HCT116 (cell line): ENCODE measurements around the gene POLR3G. TPM values are rescaled to one million over a fixed set of nuclear protein-coding genes. Genes with fewer than 3 reads are reported as not detected.

Experiments
- ATAC-seq: fragments of 200-7000 bp; cut with Tn5 transposase; 2 replicates; pipeline ENCODE4 v1.9.1; 2020; ENCODE audit warnings: mild to moderate bottlenecking, moderate library complexity
- BruUV-seq: library from RNA; stranded (reverse); fragments of 400-500 nt; replicated peaks from 2 replicates; lab custom pipeline; 2021; lab: Mats Ljungman, UMichigan
- CTCF ChIA-PET: fragments of 300-600 bp; sonication (Branson Sonifier 250); formaldehyde crosslinking; loops from one replicate; lab custom pipeline; 2021; ENCODE audit warnings: antibody characterized with exemption; lab: Charles Lee
- POLR2A ChIA-PET: fragments of 300-600, 350-600 bp; sonication (Branson Sonifier 250); formaldehyde crosslinking; loops from one replicate; lab custom pipeline; 2021; ENCODE audit warnings: antibody characterized with exemption; lab: Charles Lee
- RAD21 ChIA-PET, 2 experiments: fragments of 300-600 bp; sonication (Branson Sonifier 250); formaldehyde crosslinking; loops; one replicate each; lab custom pipeline; 2023; ENCODE audit warnings: low total read pairs in 2 of 2; ENCODE audit not compliant: uncharacterized antibody in 2 of 2, unreplicated experiment in 2 of 2, low non-redundant PET in 1 of 2; lab: Charles Lee
- DNase-seq: peaks from one replicate; pipeline ENCODE4 v3.0.0-alpha.2; 2010; ENCODE audit warnings: low read depth, low spot score
- H2AFZ ChIP-seq: fragments of 200-600 bp; shearing (Covaris generic), sonication (generic); 2 replicates; pipeline ENCODE4 v1.6.1; 2017; ENCODE audit warnings: low read depth, mixed run types, mixed read lengths, antibody characterized with exemption, low read length; ENCODE audit not compliant: poor library complexity, severe bottlenecking
- H3K27ac ChIP-seq: 2 replicates; pipeline ENCODE4 v1.5.1; 2012; ENCODE audit warnings: low read depth, low read length
- H3K27me3 ChIP-seq: fragments of 200-600 bp; sonication (generic); 2 replicates; pipeline ENCODE4 v1.6.1; 2016; ENCODE audit warnings: mixed run types, low read length, mixed read lengths; ENCODE audit not compliant: insufficient read depth
- H3K36me3 ChIP-seq, 2 experiments: fragments of 200-500 bp in 1 of 2; fragments of 200-600 bp in 1 of 2; sonication (Bioruptor generic) in 1 of 2; sonication (generic) in 1 of 2; 2 replicates each; pipeline versions ENCODE4 v1.5.1 to v1.6.1; 2014 to 2016; ENCODE audit warnings: low read length in 2 of 2, inconsistent platforms in 1 of 2, mixed read lengths in 1 of 2, mixed run types in 1 of 2; ENCODE audit not compliant: insufficient read depth in 2 of 2, control insufficient read depth in 1 of 2
- H3K4me1 ChIP-seq, 2 experiments: fragments of 200-600 bp in 1 of 2; sonication (generic) in 1 of 2; 2 replicates each; pipeline versions ENCODE4 v1.5.1 to v1.6.1; 2012 to 2017; ENCODE audit warnings: low read length in 2 of 2, inconsistent platforms in 1 of 2, mild to moderate bottlenecking in 1 of 2, mixed read lengths in 1 of 2, mixed run types in 1 of 2, moderate library complexity in 1 of 2; ENCODE audit not compliant: insufficient read depth in 2 of 2, control insufficient read depth in 1 of 2
- H3K4me2 ChIP-seq: fragments of 200-600 bp; sonication (generic); 2 replicates; pipeline ENCODE4 v1.6.1; 2017; ENCODE audit warnings: mixed run types, low read length, mixed read lengths
- H3K4me3 ChIP-seq, 2 experiments: fragments of 200-600 bp in 1 of 2; sonication (generic) in 1 of 2; replicated peaks in 1 of 2; 2 replicates each; pipeline ENCODE4 v1.5.1; 2011 to 2016; ENCODE audit warnings: low read length in 2 of 2, control low read depth in 1 of 2, low read depth in 1 of 2, mild to moderate bottlenecking in 1 of 2, mixed read lengths in 1 of 2, mixed run types in 1 of 2
- H3K79me2 ChIP-seq: fragments of 200-600 bp; sonication (generic); 2 replicates; pipeline ENCODE4 v1.6.1; 2017; ENCODE audit warnings: mild to moderate bottlenecking, mixed run types, low read length, moderate library complexity, mixed read lengths; ENCODE audit not compliant: insufficient read depth
- H3K9ac ChIP-seq: fragments of 200-600 bp; sonication (generic); 2 replicates; pipeline ENCODE4 v1.6.1; 2016; ENCODE audit warnings: low read length, mixed read lengths
- H3K9me2 ChIP-seq: fragments of 200-600 bp; sonication (generic), shearing (Covaris generic); 2 replicates; pipeline ENCODE4 v1.6.1; 2017; ENCODE audit warnings: mixed run types, mild to moderate bottlenecking, moderate library complexity; ENCODE audit not compliant: insufficient read depth
- H3K9me3 ChIP-seq, 2 experiments: fragments of 200-500 bp in 1 of 2; fragments of 200-600 bp in 1 of 2; sonication (Bioruptor generic) in 1 of 2; sonication (generic) in 1 of 2; 2 replicates each; pipeline ENCODE4 v1.6.1; 2014 to 2017; ENCODE audit warnings: low read length in 2 of 2, mixed read lengths in 2 of 2, inconsistent platforms in 1 of 2, low read depth in 1 of 2, mild to moderate bottlenecking in 1 of 2, mixed run types in 1 of 2, moderate library complexity in 1 of 2; ENCODE audit not compliant: control insufficient read depth in 1 of 2, insufficient read depth in 1 of 2
- H4K20me1 ChIP-seq: fragments of 200-600 bp; sonication (generic), shearing (Covaris generic); 2 replicates; pipeline ENCODE4 v1.6.1; 2017; ENCODE audit warnings: mixed run types, mild to moderate bottlenecking, moderate library complexity; ENCODE audit not compliant: insufficient read depth
- ATF3 ChIP-seq: IDR thresholded peaks from 2 replicates; pipeline ENCODE4 v1.6.1; 2012
- CEBPB ChIP-seq: IDR thresholded peaks from 2 replicates; pipeline ENCODE4 v1.6.1; 2012; ENCODE audit warnings: low read depth
- EGR1 ChIP-seq: IDR thresholded peaks from 2 replicates; pipeline ENCODE4 v1.6.1; 2012; ENCODE audit warnings: low read depth
- RAD21 ChIP-seq: IDR thresholded peaks from 2 replicates; pipeline ENCODE4 v1.6.1; 2012; ENCODE audit warnings: low read depth, mild to moderate bottlenecking
- REST ChIP-seq: IDR thresholded peaks from 2 replicates; pipeline ENCODE4 v1.6.1; 2012; ENCODE audit warnings: low read depth
- SIN3A ChIP-seq: IDR thresholded peaks from 2 replicates; pipeline ENCODE4 v1.6.1; 2012; ENCODE audit warnings: low read depth
- SRF ChIP-seq: IDR thresholded peaks from 2 replicates; pipeline ENCODE4 v1.6.1; 2012; ENCODE audit warnings: low read depth
- TCF7L2 ChIP-seq: IDR thresholded peaks from 2 replicates; pipeline ENCODE4 v1.7.0; 2011; ENCODE audit warnings: borderline replicate concordance, inconsistent platforms; ENCODE audit not compliant: insufficient read depth, insufficient read length; ENCODE audit errors: extremely low read depth
- ZBTB33 ChIP-seq: IDR thresholded peaks from 2 replicates; pipeline ENCODE4 v1.6.1; 2011; ENCODE audit warnings: mild to moderate bottlenecking, low read length, moderate library complexity; ENCODE audit not compliant: insufficient replicate concordance; ENCODE audit errors: extremely low read depth
- ZNF274 ChIP-seq: fragments of 200-500 bp; sonication (Bioruptor generic); IDR thresholded peaks from 2 replicates; pipeline ENCODE4 v1.6.1; 2014; ENCODE audit warnings: mild to moderate bottlenecking, low read depth, low read length, inconsistent platforms
- intact Hi-C: fragments of 100-400 bp; cut with micrococcal nuclease; formaldehyde crosslinking; loops from 2 replicates; pipeline ENCODE4 v1.10.0; 2022
- total RNA-seq: library from RNA; stranded (reverse); gene quantifications from one replicate; pipeline ENCODE4 v1.2.1, GENCODE V29; 2021; ENCODE audit not compliant: unreplicated experiment

Gene POLR3G
- total RNA-seq, 1 experiment from 2014 or later = 44.8 TPM

- no peaks in the 10 kb centered on the region for H3K9me3 ChIP-seq
- H3K36me3 ChIP-seq = peaks cover 0 to 7% of the 10 kb centered on the region in 2 experiments; a peak in 2 of 4 replicates
- H3K27ac ChIP-seq = peak overlapping the region; percentile 77
- H3K4me3 ChIP-seq = peak overlapping the region; percentile 83 to 89
- H3K4me2 ChIP-seq = peak overlapping the region; percentile 92
- H3K9me2 ChIP-seq = no peaks in the 10 kb centered on the region
- TSS peak; percentile 57 for BruUV-seq
- peaks cover 43% of the 10 kb centered on the region for H3K79me2 ChIP-seq
- ChIA-PET POLR2A (no interaction called here), CTCF (no interaction called here), RAD21 (no interaction called here)
- H3K4me1 ChIP-seq = peaks cover 3 to 17% of the 10 kb centered on the region in 2 experiments; a peak in 3 of 4 replicates
- TF ChIP-seq SRF = no peak
- no peak for TF ChIP-seq ZNF274
- TF ChIP-seq CEBPB = no peak
- 0 out of 2 replicates have a peak, but pooled peaks have one; percentile 63 for TF ChIP-seq SIN3A
- H2AFZ ChIP-seq = no peak overlapping the region
- DNase-seq (no peak), ATAC-seq (no peak)
- peak overlapping the region; percentile 70 for H3K9ac ChIP-seq
- no peaks in the 10 kb centered on the region for H3K27me3 ChIP-seq
- intact Hi-C loops = loop anchor here (1.0 to 5.0 kb wide), 2 partner anchors 56 to 89 kb away; partner anchors contain the start of genes MBLAC2 and POLR3G
- H4K20me1 ChIP-seq = no peaks in the 10 kb centered on the region
These were observed 54.0 kb downstream of the POLR3G start for GRCh38 chr5:90528601-90529193.

GRCh38 chr5:90529194-90529938 lies 54.7 kb downstream of the POLR3G start, which contains the start of gene LYSMD3:
Gene LYSMD3 (minus strand): TSS chr5:90529584. CDS start chr5:90525289, 4,295 bp downstream.
- ChIA-PET RAD21 (no interaction called here), CTCF (interaction anchor here (1.3 to 1.7 kb wide), 2 partner anchors 90 to 264 kb away, joined by 3 to 7 read pairs; no protein-coding TSS in a partner anchor), POLR2A (interaction anchor here (0.9 kb wide), 1 partner anchor 120 kb away, joined by 4 read pairs; the partner anchor contains the start of gene CETN3)
- intact Hi-C loops = loop anchor here (1.0 to 5.0 kb wide), 2 partner anchors 57 to 90 kb away; partner anchors contain the start of genes MBLAC2 and POLR3G
- peak; percentile 92 for DNase-seq
- Histone ChIP-seq H3K9me3 (no peaks in the 10 kb centered on the region), H3K9ac (peak within 1 kb of the TSS; percentile 70), H3K79me2 (peaks cover 43% of the 10 kb centered on the region), H3K27me3 (no peaks in the 10 kb centered on the region), H3K4me2 (peak within 1 kb of the TSS; percentile 92), H3K4me3 (peak within 1 kb of the TSS; percentile 83 to 89), H3K4me1 (peaks cover 3 to 17% of the 10 kb centered on the region in 2 experiments; a peak in 3 of 4 replicates), H3K9me2 (no peaks in the 10 kb centered on the region), H4K20me1 (no peaks in the 10 kb centered on the region), H3K36me3 (peaks cover 0 to 3% of the 10 kb centered on the region in 2 experiments; a peak in 2 of 4 replicates), H3K27ac (peak within 1 kb of the TSS; percentile 89), H2AFZ (peak within 1 kb of the TSS; percentile 52)
- ATAC-seq = peak; percentile 96
- BruUV-seq = no TSS peak
- TF ChIP-seq RAD21 = no peak
- TF ChIP-seq REST = no peak
- TF ChIP-seq ATF3 = no peak
- TF ChIP-seq EGR1 = peak; percentile 98
- no peak for TF ChIP-seq TCF7L2
- TF ChIP-seq SRF = peak; percentile 57; the same call in 1 of the 2 replicates
- TF ChIP-seq ZNF274 = no peak
- no peak for TF ChIP-seq ZBTB33
